ENCODE measurements around the gene PAQR6. TPM values are rescaled to one million over a fixed set of nuclear protein-coding genes. Genes with fewer than 3 reads are reported as not detected.

Gene PAQR6
- total and polyA plus RNA-seq, 2 of the 8 experiments (the other 6 are each of a cell fraction or from before 2014, with no cell fraction given) = 7.1 to 11.3 TPM

- Histone ChIP-seq H3K14ac (ENCODE audit: insufficient read length) (no peak overlapping the region), H3K9me3 (ENCODE audit: insufficient read depth in 2 of 2, low read depth in 1 of 2, low read length in 1 of 2) (no peaks in the 10 kb centered on the region), H3K18ac (ENCODE audit: extremely low read depth, low read length) (no peak overlapping the region), H3K4ac (replicated peaks; ENCODE audit: insufficient read length, low read depth, low read length) (no peak overlapping the region), H3K4me3 (ENCODE audit: extremely low read depth in 1 of 4, insufficient read depth in 2 of 4, low read depth in 3 of 4, low read length in 4 of 4) (no peak overlapping the region), H3K4me2 (ENCODE audit: insufficient read depth in 1 of 2, low read depth in 2 of 2, low read length in 2 of 2) (no peak overlapping the region), H3K36me3 (ENCODE audit: control insufficient read depth in 2 of 4, insufficient read depth in 4 of 4, low read length in 3 of 4) (peaks cover 0 to 4% (median 0%) of the 10 kb centered on the region in 4 experiments; a peak in 1 of 8 replicates), H3K27ac (ENCODE audit: low read depth, low read length) (no peak overlapping the region), H3K56ac (replicated peaks; ENCODE audit: insufficient read length, low read depth, low read length) (no peak overlapping the region), H3K4me1 (replicated peaks in 1 of 4; ENCODE audit: control insufficient read depth in 3 of 4, insufficient read depth in 4 of 4, low read length in 3 of 4) (peaks cover 0 to 10% (median 3%) of the 10 kb centered on the region in 4 experiments; a peak in 2 of 7 replicates), H2BK5ac (ENCODE audit: low read depth, low read length) (no peak overlapping the region), H3K23ac (ENCODE audit: insufficient read length) (no peak overlapping the region), H2BK20ac (ENCODE audit: low read length) (no peak overlapping the region), H4K20me1 (replicated peaks in 1 of 2; ENCODE audit: control insufficient read depth in 1 of 2, insufficient read depth in 2 of 2, low read length in 2 of 2) (peaks cover 0 to 9% of the 10 kb centered on the region in 2 experiments), H4K5ac (ENCODE audit: insufficient read length, low read depth, low read length) (no peak overlapping the region), H2BK12ac (ENCODE audit: low read depth, low read length) (no peak overlapping the region), H2AFZ (ENCODE audit: low read length) (no peak overlapping the region), H2AK5ac (ENCODE audit: low read depth, low read length) (no peak overlapping the region), H4K91ac (replicated peaks; ENCODE audit: insufficient read length, low read length) (no peak overlapping the region), H2BK120ac (replicated peaks; ENCODE audit: low read depth, low read length) (no peak overlapping the region), H4K8ac (ENCODE audit: extremely low read depth, insufficient read depth, low read length) (no peak overlapping the region), H2BK15ac (ENCODE audit: low read length) (no peak overlapping the region), H3K23me2 (ENCODE audit: low read depth, low read length) (peaks cover 13% of the 10 kb centered on the region), H3K27me3 (replicated peaks in 1 of 4; ENCODE audit: control insufficient read depth in 3 of 4, extremely low read depth in 1 of 4, insufficient read depth in 3 of 4, low read length in 3 of 4) (no peaks in the 10 kb centered on the region), H3K79me2 (ENCODE audit: control insufficient read depth in 1 of 2, insufficient read depth in 2 of 2, low read length in 2 of 2) (peaks cover 18 to 25% of the 10 kb centered on the region in 2 experiments), H3K79me1 (ENCODE audit: low read depth, low read length) (peaks cover 8% of the 10 kb centered on the region), H3K9ac (replicated peaks in 1 of 4; ENCODE audit: extremely low read depth in 1 of 4, low read depth in 3 of 4, low read length in 3 of 4) (no peak overlapping the region; a peak in 1 of 7 replicates)
- FAIRE-seq (no peak), DNase-seq (ENCODE audit: low read depth in 1 of 2, low spot score in 2 of 2) (no peak)
- POLR2A ChIA-PET (ENCODE audit: partially characterized antibody) = interaction anchor here (0.7 to 17.4 kb wide), 6 partner anchors 16 to 76 kb away, joined by 3 to 221 read pairs (median 3); partner anchors contain the start of genes BGLAP, GLMP, PAQR6 and PMF1
- CTCF ChIA-PET (ENCODE audit: partially characterized antibody) = interaction anchor here (0.7 to 1.5 kb wide), 4 partner anchors 35 to 143 kb away, joined by 3 to 5 read pairs (median 4); no protein-coding TSS in a partner anchor
- WGBS, 2 experiments (ENCODE audit: extremely low coverage in 1 of 2, insufficient coverage in 1 of 2, insufficient read length in 1 of 2, insufficient replicate concordance in 2 of 2, low coverage in 1 of 2, low lambda C conversion rate in 2 of 2, missing lambda C conversion rate in 1 of 2) = 92% methylated on average over 4 of the region's 4 CpGs; no CpG with 5 or more reads in 1 of the 2 experiments
- TF ChIP-seq BCL11A (IDR thresholded peaks at IDR 0.05; ENCODE audit: low read depth in 2 of 2, low read length in 2 of 2) = no peak
- no peak for TF ChIP-seq ATF3 (IDR thresholded peaks at IDR 0.05; ENCODE audit: insufficient read depth, low read depth, low read length)
- TF ChIP-seq TCF12 (IDR thresholded peaks at IDR 0.05; ENCODE audit: low read depth, low read length) = no peak
- no peak for TF ChIP-seq GTF2F1 (IDR thresholded peaks at IDR 0.05; ENCODE audit: borderline replicate concordance, low read depth, low read length)
- no peak for TF ChIP-seq EGR1 (IDR thresholded peaks at IDR 0.05; ENCODE audit: borderline replicate concordance, low read depth, low read length)
- TF ChIP-seq YY1 (IDR thresholded peaks at IDR 0.05; ENCODE audit: low read depth, low read length) = no peak
- TF ChIP-seq ATF2 (IDR thresholded peaks at IDR 0.05; ENCODE audit: low read length) = no peak
- no peak for TF ChIP-seq RXRA (IDR thresholded peaks at IDR 0.05; ENCODE audit: insufficient read depth, low read depth, low read length)
- TF ChIP-seq TAF1 (IDR thresholded peaks at IDR 0.05; ENCODE audit: low read depth, low read length) = no peak
- no peak for TF ChIP-seq SP4 (IDR thresholded peaks at IDR 0.05; ENCODE audit: low read length)
Measured at GRCh38 chr1:156284757-156285156, 36.9 kb upstream of the PAQR6 start.
